SH-SY5Y (cell line): ENCODE results near the gene RAI1.

ENCODE experiments used
- GATA2 ChIP-seq: IDR thresholded peaks from 2 replicates; pipeline ENCODE4 v1.6.1; 2011; ENCODE audit warnings: mild to moderate bottlenecking, low read depth, low read length
- GATA3 ChIP-seq: IDR thresholded peaks from 2 replicates; pipeline ENCODE4 v1.6.1; 2011; ENCODE audit warnings: low read depth, mild to moderate bottlenecking, low read length, moderate library complexity

GRCh38 chr17:17716837-17717523, 35.7 kb downstream of the RAI1 start:
- TF ChIP-seq GATA3 (no peak), GATA2 (no peak)
